WI38 (cell line): ENCODE measurements around the gene LTA.
"Not testable (repeated sequence)": the region's sequence is repeated elsewhere in the genome, so short reads cannot be mapped to it uniquely, and the experiment has no call there.

Source experiments
- H3K4me3 ChIP-seq: 2 replicates; pipeline ENCODE4 v1.5.1; 2011; ENCODE audit warnings: low read depth, mild to moderate bottlenecking, control low read depth, low read length
- TF ChIP-seq, protein P1 (sequence below): IDR thresholded peaks from 2 replicates; pipeline ENCODE4 v1.5.1; 2012; ENCODE audit warnings: low read depth, mild to moderate bottlenecking, control low read depth, low read length

LTA gene

DNA sequence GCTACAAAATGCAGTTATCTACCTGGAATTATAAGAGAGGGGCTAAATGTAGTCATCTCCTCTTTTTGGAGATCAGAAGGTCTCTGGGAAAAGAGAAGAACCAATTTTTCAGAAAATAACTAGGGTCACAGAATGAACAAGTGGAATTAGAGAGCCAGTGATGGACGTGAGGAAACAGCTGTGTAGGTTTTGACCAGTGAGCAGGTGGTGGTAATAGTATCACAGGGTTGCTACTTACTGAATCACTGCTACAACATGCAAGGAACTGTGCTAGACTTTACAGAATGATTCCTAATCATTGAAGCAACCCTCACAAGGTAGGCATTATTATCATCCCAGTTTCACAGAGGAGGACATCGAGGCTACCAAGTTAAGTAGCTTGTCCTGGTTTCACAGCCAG is 27.4 kb upstream of the LTA start:
- TF ChIP-seq, protein P1, sequence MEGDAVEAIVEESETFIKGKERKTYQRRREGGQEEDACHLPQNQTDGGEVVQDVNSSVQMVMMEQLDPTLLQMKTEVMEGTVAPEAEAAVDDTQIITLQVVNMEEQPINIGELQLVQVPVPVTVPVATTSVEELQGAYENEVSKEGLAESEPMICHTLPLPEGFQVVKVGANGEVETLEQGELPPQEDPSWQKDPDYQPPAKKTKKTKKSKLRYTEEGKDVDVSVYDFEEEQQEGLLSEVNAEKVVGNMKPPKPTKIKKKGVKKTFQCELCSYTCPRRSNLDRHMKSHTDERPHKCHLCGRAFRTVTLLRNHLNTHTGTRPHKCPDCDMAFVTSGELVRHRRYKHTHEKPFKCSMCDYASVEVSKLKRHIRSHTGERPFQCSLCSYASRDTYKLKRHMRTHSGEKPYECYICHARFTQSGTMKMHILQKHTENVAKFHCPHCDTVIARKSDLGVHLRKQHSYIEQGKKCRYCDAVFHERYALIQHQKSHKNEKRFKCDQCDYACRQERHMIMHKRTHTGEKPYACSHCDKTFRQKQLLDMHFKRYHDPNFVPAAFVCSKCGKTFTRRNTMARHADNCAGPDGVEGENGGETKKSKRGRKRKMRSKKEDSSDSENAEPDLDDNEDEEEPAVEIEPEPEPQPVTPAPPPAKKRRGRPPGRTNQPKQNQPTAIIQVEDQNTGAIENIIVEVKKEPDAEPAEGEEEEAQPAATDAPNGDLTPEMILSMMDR: no peak

GRCh38 chr6:31545291-31545690 is 26.8 kb upstream of the LTA start:
- TF ChIP-seq, protein P1: no peak
- H3K4me3 ChIP-seq: no peak overlapping the region

More for the DNA sequence above, 27.4 kb upstream of the LTA start:
- H3K4me3 ChIP-seq: no peak overlapping the region

DNA sequence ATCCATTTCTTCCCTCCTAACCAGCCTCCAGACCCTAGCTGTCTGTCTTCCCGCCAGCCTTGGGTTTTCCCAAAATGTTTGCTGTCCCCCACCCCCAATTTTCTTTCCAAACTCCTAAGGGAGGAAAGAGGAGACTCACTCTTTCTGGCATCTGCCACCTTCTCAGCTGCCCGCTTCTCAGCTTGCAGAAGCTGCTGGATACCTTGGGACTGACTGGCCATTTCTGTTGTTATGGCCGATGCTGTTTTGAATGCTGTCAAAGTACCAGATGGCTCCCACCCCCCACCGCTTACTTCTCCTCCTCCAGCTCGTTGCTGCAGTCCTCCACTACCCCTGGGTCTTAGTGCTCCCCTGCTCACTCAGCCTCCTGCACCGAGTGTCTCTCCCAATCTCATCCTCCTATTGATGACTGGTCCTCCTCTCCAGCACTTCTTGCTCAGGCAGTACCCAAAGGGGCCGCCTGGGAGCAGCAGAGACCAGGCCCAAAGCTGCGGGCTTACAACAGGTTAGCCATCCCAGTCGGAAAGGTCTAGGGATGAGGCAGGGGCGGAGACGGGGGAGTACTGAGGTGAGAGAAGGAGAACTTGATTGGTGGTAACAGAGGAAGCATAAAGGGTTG is 25.6 kb upstream of the LTA start, which contains the start of gene ATP6V1G2:
Gene ATP6V1G2 (minus strand): TSS at position 270 of the 619 bp plus-strand sequence. CDS start 49 bp downstream, at position 221.
- TF ChIP-seq, protein P1: peak; percentile 99

GRCh38 chr6:31546958-31547726 is 24.9 kb upstream of the LTA start, which contains the start of gene NFKBIL1:
TSS of gene NFKBIL1 (plus strand) at chr6:31547608. CDS start at chr6:31547695, 87 bp downstream.
- H3K4me3 ChIP-seq: peak within 1 kb of the TSS; percentile 59
- TF ChIP-seq, protein P1: no peak

More for the DNA sequence above, 25.6 kb upstream of the LTA start, which contains the start of gene ATP6V1G2:
- H3K4me3 ChIP-seq: peak within 1 kb of the TSS; percentile 59

- peak overlapping the region; percentile 59 for H3K4me3 ChIP-seq
- TF ChIP-seq, protein P1: no peak
Measured at GRCh38 chr6:31547727-31548543, 24.2 kb upstream of the LTA start.

- H3K4me3 ChIP-seq: no peak overlapping the region
- TF ChIP-seq, protein P1: no peak
Measured at GRCh38 chr6:31548544-31548873, 23.6 kb upstream of the LTA start.

DNA sequence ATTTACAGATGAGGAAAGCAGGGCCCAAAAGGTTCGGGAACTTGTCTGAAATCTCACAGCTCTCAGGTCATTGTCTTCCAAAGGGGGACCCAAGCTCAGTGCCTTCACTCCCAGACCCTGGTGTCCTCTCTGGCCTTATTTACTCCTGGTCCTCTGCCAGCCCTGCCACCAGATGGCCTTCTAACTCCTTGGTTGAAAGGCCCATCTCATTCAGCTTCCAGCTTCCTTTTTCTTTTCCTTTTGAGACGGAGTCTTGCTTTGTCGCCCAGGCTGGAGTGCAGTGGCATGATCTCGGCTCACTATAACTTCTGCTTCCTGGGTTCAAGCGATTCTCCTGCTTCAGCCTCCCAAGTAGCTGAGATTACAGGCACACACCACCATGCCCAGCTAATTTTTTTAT is 20.7 kb upstream of the LTA start:
- TF ChIP-seq, protein P1: peak; percentile 33
- not testable (repeated sequence) for H3K4me3 ChIP-seq
